Limb (tissue), 2 donors: ENCODE results near the gene HIBCH.
"Not testable (repeated sequence)": the region's sequence is repeated elsewhere in the genome, so short reads cannot be mapped to it uniquely, and the experiment has no call there.

ENCODE experiments used
- DNase-seq, 2 donors: peaks; one replicate each; pipeline ENCODE4 v3.0.0-alpha.2; 2016; ENCODE audit errors: extremely low spot score in 2 of 2

The HIBCH gene

GRCh38 chr2:190308031-190308430 lies 11.6 kb downstream of the HIBCH start:
- no peak for DNase-seq

DNA sequence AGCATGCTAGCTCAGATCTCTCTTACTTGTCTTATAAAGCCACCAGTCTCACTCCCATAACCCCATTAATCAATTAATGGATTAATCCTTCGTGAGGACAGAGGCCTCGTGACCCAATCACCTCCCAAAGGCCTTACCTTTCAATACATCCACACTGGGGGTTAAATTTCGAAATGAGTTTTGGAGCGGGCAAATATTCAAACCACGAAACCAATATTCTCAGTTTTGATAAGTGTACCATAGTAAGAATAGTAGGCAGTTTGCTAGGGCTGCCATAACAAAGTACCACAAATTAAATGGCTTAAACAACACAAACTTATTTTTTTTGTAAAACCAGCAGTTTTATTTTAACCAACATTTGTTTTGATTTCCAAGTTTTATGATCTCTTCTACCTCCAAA lies 15.2 kb downstream of the HIBCH start:
- no peak for DNase-seq

DNA sequence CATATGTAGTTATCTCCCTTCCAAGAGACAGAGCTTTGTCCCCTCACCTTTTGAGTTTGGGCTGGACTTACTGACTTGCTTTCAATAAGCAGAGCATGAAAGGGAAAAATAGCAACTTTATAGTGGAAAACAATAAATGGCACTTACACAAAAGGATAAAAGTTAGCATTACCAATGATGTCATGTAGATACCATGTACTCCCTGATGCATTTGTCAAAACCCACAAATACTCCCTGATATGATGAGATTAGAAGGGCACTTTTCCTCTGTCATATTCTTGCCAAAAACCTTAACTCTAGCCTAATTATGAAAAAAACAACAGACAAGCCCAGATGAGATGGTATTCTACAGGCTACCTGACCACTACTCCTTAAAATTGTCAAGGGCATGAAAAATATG lies 16.0 kb downstream of the HIBCH start:
- DNase-seq: no peak

DNA sequence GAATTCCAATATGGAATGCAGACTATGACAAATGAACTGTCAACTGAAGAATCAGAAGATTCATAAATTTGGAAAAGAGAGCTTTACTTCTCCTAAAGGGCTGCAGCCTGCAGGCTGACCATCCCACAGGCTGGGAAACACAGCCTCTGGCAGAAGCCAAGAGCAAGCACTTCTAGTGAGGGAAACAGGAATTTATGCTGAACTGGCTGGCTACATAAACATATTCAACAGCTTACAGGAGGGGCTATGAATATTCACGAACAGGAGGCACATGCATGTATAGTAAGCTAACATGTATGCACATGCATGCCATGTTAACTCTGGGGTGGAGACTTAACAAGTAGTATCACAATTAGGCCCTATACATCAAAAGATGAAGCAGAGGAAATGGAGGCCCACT lies 17.6 kb downstream of the HIBCH start:
- DNase-seq: no peak

DNA sequence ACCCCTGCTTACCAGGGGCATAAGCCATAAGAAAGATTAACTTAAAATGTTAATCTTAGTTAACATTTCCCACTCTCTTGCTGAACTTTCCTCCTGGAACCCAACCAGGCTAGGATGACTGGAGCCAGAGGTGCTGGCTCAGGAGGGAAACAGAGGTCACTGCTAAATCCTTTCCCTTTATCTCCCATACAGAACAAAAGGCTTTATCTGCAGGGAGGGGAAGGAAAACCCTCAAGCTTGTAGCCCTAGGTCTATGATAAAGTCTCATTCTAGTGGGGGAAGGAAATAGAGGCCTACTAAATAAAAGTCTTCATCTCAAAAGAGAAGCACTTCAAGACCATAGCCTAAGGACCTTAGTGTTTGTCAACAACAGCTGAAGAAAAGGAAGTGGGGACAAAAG lies 18.6 kb downstream of the HIBCH start:
- DNase-seq: no peak

DNA sequence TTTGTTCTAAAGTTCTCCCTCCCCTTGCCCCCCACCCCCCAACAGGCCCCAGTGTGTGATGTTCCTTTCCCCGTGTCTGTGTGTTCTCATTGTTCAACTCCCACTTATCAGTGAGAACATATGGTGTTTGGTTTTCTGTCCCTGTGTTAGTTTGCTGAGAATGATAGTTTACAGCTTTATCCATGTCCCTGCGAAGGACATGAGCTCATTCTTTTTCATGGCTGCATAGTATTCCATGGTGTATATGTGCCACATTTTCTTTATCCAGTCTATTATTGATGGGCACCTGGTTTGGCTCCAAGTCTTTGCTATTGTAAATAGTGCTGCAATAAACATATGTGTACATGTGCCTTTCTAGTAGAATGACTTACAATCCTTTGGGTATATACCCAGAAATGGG lies 21.7 kb downstream of the HIBCH start:
- DNase-seq: not testable (repeated sequence)

DNA sequence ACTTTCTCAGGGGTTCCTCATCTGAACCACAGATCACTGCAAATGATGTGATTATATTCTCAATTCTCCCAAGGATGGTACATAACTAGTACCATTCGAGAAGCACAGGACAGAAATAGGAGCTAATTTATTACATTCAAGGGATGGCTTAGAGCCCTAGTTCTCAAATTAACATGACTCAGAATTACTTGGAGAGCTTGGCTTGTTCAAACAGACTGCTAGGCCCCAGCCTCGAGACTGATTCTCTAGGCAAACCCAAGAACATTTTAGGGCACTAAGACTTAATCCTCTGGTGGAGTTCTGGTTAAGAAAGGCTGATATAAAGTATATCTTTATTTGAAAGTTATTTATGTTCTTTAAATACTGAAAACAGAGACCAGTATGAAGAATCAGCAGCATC lies 35.8 kb downstream of the HIBCH start:
- no peak for DNase-seq

- no peak for DNase-seq
Measured at GRCh38 chr2:190280565-190281350, 38.9 kb downstream of the HIBCH start.

GRCh38 chr2:190279256-190280134 lies 40.1 kb downstream of the HIBCH start:
- not testable (repeated sequence) for DNase-seq

GRCh38 chr2:190277234-190278112 lies 42.2 kb downstream of the HIBCH start:
- peak in 1 of 2 donors; percentile 55 for DNase-seq

DNA sequence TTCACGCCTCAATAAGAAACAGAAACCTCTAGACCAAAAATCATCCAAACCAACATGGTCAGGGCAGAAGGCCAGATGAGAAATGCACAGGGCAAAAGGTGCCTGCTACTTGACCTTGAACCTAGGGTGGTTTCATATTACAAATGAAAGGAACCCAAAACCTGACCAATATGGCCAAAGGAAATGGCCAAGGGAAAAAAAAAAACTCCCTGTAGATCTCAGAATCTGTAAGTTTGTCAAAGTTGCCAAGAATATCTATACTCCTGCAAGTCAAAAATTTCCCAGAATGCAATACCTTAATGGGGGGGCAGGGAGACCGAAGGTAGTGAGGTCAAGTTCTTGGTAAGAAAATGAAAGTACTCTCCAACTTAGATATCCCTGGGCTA lies 47.2 kb downstream of the HIBCH start:
- no peak for DNase-seq

DNA sequence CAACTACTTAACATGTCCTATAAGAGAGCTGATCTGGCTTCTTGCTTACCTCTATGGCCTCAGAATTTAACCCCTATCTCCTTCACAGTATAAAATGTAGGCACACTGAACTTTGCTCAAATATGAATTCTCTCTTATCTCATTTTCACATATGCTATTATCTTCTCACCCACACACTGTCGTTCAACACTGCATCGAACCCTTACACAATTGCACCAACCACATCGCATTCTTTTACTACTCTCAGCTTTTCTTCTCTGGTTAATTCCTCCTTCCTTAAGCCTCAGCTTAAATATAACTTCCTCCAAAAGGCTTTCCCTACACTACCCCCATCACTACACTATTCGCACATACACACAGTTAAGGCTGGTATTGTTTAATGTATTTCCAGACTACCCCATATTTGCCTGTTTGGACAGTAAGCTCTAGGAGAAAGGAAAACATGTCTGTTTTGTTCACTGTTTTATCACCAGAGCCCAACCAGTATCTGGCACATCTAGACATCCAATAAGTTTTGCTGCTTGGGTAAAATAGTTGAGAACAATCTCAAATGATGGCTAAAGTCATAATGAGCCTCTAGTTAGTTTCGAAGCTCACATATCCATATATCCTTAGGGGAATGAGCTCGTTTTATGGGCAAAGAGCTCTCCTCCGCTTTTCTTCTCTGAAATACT lies 47.7 kb downstream of the HIBCH start:
- DNase-seq: no peak

DNA sequence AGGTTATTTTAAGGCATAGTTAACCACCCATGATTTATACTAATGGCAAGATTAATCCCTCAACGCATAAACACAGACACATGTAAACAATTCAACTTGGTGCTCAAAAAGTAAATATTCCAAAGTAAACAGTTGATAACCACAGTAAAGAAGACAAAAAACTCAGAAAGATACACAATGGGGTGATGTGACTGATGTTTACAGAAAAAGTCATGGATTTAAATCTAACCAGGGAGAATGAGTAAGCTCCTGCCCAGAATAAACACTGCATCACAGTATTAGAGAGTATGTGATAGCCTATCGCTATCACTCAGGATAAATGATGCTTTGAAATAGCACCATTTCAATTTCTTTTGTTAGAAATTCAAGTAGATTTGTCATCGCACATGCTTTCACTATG lies 49.3 kb downstream of the HIBCH start:
- no peak for DNase-seq

GRCh38 chr2:190269699-190270098 lies 49.9 kb downstream of the HIBCH start:
- not testable (repeated sequence) for DNase-seq

DNA sequence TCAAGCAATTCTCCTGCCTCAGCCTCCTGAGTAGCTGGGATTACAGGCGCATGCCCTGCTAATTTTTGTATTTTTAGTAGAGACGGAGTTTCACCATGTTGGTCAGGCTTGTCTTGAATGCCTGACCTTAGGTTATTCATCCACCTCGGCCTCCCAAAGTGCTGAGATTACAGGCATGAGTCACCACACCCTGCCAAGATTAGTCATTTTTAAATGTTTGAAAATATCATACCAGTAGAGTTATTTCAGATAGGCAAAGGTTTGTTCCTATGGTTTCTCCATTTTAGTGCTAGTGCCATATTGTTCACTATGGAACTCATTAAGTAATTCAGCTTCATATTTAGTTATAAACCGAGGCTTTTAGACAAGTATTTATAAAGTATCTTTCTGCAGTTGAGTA lies 52.3 kb downstream of the HIBCH start:
- DNase-seq: no peak

DNA sequence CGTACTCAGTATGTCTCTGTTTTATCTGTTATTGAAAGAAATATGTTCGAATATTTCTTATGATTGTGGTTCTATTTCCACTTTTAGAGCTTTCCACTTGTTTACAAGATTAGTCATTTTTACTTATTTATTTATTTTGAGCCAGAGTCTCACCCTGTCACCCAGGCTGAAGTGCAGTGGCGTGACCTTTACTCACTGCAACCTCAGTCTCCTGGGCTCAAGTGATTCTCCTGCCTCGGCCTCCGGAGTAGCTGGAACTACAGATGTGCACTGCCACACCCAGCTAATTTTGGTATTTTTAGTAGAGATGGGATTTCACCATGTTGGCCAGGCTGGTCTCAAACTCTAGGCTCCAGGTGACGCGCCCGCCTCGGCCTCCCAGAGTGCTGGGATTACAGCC lies 53.3 kb downstream of the HIBCH start:
- DNase-seq: no peak

DNA sequence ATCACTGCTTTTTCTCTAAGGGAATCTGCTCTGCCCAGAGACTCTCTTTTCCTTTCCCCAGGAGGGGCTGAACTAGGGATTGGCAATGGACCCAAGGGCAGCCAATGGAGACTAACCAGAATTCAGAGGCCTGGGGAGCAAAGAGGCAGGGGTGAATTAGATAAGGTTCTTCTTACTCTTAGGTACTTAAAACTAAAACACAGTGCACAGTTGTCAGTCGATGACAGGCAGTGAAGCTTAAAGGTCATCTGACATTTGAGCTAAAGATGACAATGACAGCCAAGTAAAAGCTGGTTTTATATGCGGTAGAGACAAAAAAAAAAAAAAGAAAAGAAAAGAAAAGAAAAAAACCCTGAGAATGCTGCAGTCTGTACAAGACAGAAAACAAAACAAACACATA lies 57.8 kb downstream of the HIBCH start:
- no peak for DNase-seq

- DNase-seq: no peak
Measured at GRCh38 chr2:190256087-190256486, 63.5 kb downstream of the HIBCH start.

DNA sequence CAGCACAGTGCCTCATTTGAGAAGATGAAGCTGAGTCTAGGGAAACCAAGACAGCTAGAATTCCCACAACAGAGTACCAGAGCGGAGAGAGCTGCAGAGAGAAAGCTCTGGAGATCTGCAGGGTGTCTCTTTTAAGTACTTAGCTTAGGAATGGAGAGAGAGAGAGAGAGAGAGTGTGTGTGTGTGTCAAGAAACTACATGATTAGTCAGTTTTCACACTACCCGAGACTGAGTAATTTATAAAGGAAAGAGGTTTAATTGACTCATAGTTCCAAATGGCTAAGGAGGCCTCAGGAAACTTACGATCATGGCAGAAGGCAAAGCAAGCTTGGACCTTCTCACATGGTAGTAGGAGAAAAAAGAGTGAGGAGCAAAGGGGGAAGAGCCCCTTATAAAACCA lies 64.0 kb downstream of the HIBCH start:
- no peak for DNase-seq

- DNase-seq: no peak
Measured at GRCh38 chr2:190254063-190254850, 65.4 kb downstream of the HIBCH start.
